ENCODE data around the gene GET3.
"Not testable (repeated sequence)": the region's sequence is repeated elsewhere in the genome, so short reads cannot be mapped to it uniquely, and the experiment has no call there.

GET3 gene

GRCh38 chr19:12736995-12737834 lies at the start of gene GET3:
Gene GET3 (plus strand): TSS chr19:12737497. CDS start chr19:12737506, 9 bp downstream.
- peak; percentile 100 for DNase-seq (ENCODE audit: low read depth)

- DNase-seq (ENCODE audit: low read depth) = no peak
Observed at GRCh38 chr19:12689012-12689411, 48.3 kb upstream of the GET3 start.

- no peak for DNase-seq (ENCODE audit: low read depth)
Observed at GRCh38 chr19:12689581-12690216, 47.6 kb upstream of the GET3 start.

- no peak for DNase-seq (ENCODE audit: low read depth)
Observed at GRCh38 chr19:12692960-12693359, 44.3 kb upstream of the GET3 start.

GRCh38 chr19:12694641-12695040 lies 42.7 kb upstream of the GET3 start:
- DNase-seq (ENCODE audit: low read depth) = no peak

- DNase-seq (ENCODE audit: low read depth) = no peak
Observed at GRCh38 chr19:12695096-12695495, 42.2 kb upstream of the GET3 start.

GRCh38 chr19:12695514-12695913 lies 41.8 kb upstream of the GET3 start:
- DNase-seq (ENCODE audit: low read depth) = no peak

- no peak for DNase-seq (ENCODE audit: low read depth)
Observed at GRCh38 chr19:12695997-12696365, 41.3 kb upstream of the GET3 start.

- peak; percentile 79 for DNase-seq (ENCODE audit: low read depth)
Observed at GRCh38 chr19:12696366-12697335, 40.6 kb upstream of the GET3 start, which contains the start of gene FBXW9. Gene FBXW9 (minus strand): TSS chr19:12696631. CDS start chr19:12696581, 50 bp downstream.

- not testable (repeated sequence) for DNase-seq (ENCODE audit: low read depth)
Observed at GRCh38 chr19:12697425-12697824, 39.9 kb upstream of the GET3 start.

- DNase-seq (ENCODE audit: low read depth) = no peak
Observed at GRCh38 chr19:12698138-12698537, 39.2 kb upstream of the GET3 start.

GRCh38 chr19:12701596-12702282 lies 35.6 kb upstream of the GET3 start:
- no peak for DNase-seq (ENCODE audit: low read depth)

GRCh38 chr19:12703046-12703445 lies 34.3 kb upstream of the GET3 start:
- no peak for DNase-seq (ENCODE audit: low read depth)

- no peak for DNase-seq (ENCODE audit: low read depth)
Observed at GRCh38 chr19:12705169-12705568, 32.1 kb upstream of the GET3 start.

GRCh38 chr19:12705654-12706331 lies 31.5 kb upstream of the GET3 start:
- no peak for DNase-seq (ENCODE audit: low read depth)

GRCh38 chr19:12706332-12706718 lies 31.0 kb upstream of the GET3 start:
- no peak for DNase-seq (ENCODE audit: low read depth)

- DNase-seq (ENCODE audit: low read depth) = no peak
Observed at GRCh38 chr19:12708641-12709040, 28.7 kb upstream of the GET3 start.

GRCh38 chr19:12711187-12711586 lies 26.1 kb upstream of the GET3 start:
- DNase-seq (ENCODE audit: low read depth) = no peak

- not testable (repeated sequence) for DNase-seq (ENCODE audit: low read depth)
Observed at GRCh38 chr19:12712077-12712476, 25.2 kb upstream of the GET3 start.

- not testable (repeated sequence) for DNase-seq (ENCODE audit: low read depth)
Observed at GRCh38 chr19:12713304-12713703, 24.0 kb upstream of the GET3 start.

- no peak for DNase-seq (ENCODE audit: low read depth)
Observed at GRCh38 chr19:12715102-12715501, 22.2 kb upstream of the GET3 start.

Data from non-pigmented ciliary epithelial cell (primary cell).